Upper lobe of left lung (tissue), 4 donors: ENCODE results near the gene SYNCRIP.

Experiments
- CTCF ChIP-seq, 6 experiments: fragments of 450-650 bp in 4 of 6; fragments of 200-600 bp in 2 of 6; sonication (generic) in 2 of 6; IDR thresholded peaks; one replicate each; pipeline ENCODE4 v1.5.1; 2016 to 2019; ENCODE audit warnings: antibody characterized with exemption in 6 of 6
- POLR2A ChIP-seq, 4 donors: fragments of 450-650 bp; IDR thresholded peaks; one replicate each; pipeline ENCODE4 v1.5.1; 2016 to 2017; ENCODE audit warnings: antibody characterized with exemption in 4 of 4, mild to moderate bottlenecking in 2 of 4

DNA sequence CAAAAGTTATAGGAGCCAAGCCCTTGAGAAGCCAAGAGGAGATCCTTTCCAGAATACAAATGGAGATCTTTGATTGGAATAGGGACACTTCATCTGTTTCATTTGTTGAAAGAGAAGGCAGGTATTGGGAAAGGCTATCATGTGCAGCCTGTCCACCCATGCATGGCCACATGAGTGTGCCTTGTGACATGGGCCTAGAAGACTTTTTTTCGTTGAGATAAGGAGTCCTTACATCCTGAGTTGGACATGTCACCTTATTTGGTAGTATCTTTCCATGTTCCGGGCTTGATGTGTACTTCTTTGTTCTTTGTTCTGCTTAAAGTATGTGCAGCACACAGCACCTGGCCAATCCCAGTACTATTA lies 42.1 kb upstream of the SYNCRIP start:
- TF ChIP-seq CTCF (IDR thresholded peaks at IDR 0.05) (no peak), POLR2A (IDR thresholded peaks at IDR 0.05) (no peak)
